HEK293T (cell line): ENCODE measurements around the gene STX18.

Experiments used
- BHLHE40 ChIP-seq: fragments of 450-650 bp; IDR thresholded peaks from 2 replicates; pipeline ENCODE4 v1.6.1; 2016; ENCODE audit warnings: mild to moderate bottlenecking, moderate library complexity, borderline replicate concordance
- CTBP1 ChIP-seq: fragments of 450-650 bp; IDR thresholded peaks from 2 replicates; pipeline ENCODE4 v1.6.1; 2016; ENCODE audit warnings: borderline replicate concordance
- SP1 ChIP-seq: fragments of 450-650 bp; IDR thresholded peaks from 2 replicates; pipeline ENCODE4 v1.6.1; 2017
- TF ChIP-seq, protein P1 (sequence below): fragments of 450-650 bp; IDR thresholded peaks from 2 replicates; pipeline ENCODE4 v1.6.1; 2016

DNA sequence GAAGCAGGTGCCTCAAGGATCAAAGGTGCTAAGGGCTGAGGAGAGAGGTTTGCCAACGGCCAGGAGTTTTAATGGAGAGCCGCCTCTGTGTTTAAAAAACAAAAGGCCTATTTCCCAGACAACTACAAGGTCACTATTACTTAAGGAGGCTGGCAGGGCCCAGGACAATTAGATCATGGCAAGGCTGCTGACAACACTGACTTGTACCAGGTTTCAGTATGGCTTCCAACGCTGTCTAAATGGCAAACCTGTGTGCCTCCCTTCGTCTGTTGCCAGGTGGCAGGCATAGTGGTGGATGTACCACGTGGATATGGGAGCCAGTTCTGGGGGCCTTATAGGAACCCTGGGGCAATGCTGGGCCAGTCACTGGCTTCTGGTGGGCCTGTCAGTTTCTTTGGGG, 114.0 kb downstream of the STX18 start:
- no peak for TF ChIP-seq BHLHE40
- no peak for TF ChIP-seq SP1
- no peak for TF ChIP-seq CTBP1
- TF ChIP-seq, protein P1, sequence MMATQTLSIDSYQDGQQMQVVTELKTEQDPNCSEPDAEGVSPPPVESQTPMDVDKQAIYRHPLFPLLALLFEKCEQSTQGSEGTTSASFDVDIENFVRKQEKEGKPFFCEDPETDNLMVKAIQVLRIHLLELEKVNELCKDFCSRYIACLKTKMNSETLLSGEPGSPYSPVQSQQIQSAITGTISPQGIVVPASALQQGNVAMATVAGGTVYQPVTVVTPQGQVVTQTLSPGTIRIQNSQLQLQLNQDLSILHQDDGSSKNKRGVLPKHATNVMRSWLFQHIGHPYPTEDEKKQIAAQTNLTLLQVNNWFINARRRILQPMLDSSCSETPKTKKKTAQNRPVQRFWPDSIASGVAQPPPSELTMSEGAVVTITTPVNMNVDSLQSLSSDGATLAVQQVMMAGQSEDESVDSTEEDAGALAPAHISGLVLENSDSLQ: no peak
